ENCODE results near the gene SSBP1.
A peak's percentile ranks its signal among the peaks of the same experiment; 100 is the strongest.
"Not testable (repeated sequence)": the region's sequence is repeated elsewhere in the genome, so short reads cannot be mapped to it uniquely, and the experiment has no call there.

SSBP1 gene

DNA sequence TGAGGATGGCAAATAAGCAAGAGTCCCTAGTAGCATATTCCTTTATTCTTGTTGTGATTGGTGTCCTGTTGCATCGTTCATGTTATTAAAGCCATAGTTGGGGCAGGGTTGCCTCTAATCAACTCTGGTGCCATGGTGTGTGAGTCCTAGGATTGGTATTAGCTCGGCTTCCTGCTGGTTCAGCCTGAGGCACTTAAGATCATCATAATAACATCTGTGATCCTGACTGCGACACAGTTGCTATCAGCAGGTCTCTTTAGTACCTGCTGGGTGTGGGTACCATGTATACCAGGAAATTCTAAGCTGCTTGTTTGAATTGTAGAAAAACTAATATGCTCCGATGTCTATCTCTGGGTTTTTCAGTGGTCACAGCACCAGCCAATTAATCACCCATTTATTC lies 28.4 kb upstream of the SSBP1 start:
- no peak for DNase-seq

DNA sequence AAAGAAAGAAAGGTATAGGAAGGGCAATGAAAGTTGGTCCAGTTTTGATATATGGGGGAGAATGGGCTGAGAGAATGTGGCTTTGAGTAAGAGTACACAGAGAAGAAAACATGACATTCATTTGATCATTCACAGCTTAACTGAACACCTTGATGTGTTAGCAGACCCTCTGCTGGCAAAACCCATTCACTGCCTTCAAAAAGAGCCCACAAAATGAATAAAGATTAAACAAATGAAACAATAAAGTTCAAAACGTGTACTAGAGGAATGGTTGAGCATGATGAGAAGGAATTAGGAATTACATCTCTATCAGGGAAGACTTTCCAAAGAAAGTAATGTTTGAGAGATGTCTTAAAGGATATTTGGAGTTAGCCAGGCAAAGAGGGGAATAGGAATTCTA lies 27.9 kb upstream of the SSBP1 start:
- no peak for DNase-seq

DNA sequence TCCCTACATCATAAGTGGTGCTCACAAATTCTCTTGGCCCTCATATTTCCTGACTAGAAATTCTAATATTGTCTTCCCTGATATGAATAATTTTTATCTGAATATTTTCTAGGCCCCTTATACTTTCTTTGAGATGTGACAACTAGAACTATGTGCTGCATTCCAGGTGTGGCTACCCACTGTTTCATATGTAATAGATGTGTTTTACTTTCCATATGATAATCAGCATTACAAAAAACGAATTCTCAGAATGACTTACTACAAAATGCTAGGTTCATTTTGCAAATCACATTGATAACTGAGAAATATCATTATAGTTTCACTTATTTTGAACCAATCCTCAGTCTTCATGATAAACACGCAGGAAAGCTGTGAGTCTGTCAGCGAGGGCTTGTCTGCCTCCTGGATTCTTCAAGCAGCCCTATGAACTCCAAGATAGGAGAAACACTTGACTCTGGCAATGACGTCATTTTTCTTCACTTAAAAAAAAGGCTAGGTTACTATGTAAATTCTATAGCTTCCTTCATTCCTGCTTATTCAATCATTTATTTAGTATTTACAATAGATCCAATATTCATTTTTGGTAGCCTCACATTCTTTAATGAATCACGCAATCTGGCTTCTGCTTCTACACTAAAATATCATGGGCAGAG lies 25.4 kb upstream of the SSBP1 start:
- no peak for DNase-seq

DNA sequence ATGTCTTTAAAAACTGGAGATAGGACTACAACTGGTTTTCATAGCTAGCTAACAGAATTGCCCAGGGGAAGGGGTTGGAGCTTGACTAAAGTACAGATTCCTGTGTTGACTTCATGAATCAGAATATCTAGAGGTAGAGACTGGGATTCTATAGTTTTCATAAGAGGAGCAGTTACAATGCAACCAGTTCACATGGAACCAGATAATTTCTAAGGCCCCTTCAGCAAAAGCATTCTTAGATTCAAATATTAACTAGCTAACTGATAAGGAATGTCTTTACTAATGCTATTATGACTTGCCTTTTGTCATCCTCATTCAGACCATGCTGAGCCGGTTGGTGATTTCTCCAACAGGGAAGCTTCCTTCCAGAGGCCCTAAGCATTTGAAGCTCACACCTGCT lies 24.3 kb upstream of the SSBP1 start:
- DNase-seq = no peak

DNA sequence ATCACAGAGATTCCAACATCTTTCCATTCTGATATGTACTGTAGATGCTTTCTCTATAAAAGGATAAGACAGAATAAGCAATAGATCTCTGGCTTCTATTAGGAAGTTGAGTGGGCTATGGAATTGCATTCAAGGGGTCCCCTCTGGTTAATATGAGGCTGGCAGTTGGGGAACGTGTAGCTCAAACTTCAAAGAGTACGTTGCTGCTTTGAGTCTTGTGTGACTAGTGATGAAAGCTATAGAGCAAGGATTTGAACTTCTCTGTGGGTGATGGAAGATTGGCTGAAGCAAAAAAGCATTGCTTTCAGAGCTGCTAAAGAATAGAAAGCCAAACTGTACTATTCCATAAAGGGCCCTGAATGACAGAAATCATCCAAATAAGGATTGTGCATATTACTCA lies 23.6 kb upstream of the SSBP1 start:
- no peak for DNase-seq

DNA sequence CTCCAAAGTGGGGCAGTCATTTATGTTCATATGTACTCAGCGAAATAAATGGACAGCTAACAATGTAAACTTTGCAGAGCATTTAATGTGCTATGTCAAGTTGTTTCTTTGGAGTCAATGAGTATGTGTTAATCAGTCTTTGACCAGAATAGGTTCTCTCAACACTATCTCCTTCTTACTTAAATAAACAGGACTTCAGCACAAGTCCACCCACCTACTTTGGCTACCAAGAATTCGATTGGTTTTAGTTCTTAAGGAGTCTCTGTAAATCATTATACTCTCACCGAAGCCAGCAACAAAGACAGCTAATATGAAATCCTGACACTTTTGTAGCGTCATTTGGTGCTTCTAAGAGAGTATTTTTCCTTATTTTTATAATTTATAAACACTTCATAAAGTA lies 23.1 kb upstream of the SSBP1 start:
- DNase-seq = no peak

DNA sequence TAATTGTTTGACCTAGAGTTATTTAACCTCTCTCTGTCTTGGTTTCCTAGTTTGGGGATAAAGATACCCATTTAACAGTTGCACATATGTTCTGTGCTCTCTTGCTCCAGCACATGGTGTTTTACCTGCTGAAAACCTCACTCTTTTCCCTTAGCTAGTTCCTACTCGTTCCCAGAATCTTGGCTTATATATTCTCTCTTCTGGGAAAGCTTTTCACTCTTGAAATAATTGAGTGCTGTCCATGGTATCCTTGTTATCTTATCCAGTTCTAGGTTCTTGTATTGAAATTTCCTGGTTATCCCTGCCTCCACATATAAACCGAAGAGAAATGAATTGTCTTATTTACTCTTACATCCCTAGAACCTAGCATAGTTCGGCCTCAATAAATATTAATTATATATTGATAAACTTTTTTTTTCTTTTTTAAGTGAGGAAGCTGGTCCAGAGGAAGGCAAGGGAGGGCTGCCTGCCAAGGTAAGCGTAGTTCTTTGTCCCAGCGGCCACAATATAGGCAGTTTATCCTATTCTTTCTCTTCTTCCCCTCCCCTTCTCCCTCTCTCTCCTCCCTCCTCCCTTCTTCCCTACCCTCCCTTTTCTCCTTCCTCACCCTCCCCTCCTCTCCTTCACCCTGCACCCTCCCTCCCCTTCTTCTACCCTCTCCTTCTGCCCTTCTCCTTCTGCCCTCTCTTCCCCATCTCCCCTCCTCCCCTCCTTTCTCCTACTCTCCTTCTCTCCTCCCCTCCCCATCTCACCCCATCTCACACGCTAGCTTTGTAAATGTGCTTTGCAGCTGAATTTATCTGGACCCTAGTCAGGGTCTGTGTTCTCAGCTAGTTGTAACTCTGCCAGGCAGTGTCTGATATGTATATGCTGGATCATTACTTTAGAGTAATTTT lies 22.1 kb upstream of the SSBP1 start:
- no peak for DNase-seq

DNA sequence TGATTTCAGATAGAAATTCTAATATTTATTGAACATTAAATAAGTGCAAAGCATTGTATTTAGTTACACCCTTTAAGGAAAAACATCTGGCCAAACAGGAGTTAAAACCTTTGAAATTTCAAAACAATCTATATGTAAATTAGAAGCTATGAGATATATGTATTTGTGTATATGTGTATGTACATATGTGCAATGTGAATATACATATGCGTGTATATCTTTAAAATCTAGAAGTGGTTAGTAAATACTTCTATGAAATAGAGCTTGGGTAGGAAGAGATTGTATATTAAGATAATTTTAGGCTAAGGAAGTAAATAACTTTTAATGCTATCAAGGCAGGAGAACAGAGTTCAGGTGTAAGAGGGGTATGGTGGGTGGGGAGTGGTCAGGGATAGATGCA lies 20.7 kb upstream of the SSBP1 start:
- DNase-seq = no peak

DNA sequence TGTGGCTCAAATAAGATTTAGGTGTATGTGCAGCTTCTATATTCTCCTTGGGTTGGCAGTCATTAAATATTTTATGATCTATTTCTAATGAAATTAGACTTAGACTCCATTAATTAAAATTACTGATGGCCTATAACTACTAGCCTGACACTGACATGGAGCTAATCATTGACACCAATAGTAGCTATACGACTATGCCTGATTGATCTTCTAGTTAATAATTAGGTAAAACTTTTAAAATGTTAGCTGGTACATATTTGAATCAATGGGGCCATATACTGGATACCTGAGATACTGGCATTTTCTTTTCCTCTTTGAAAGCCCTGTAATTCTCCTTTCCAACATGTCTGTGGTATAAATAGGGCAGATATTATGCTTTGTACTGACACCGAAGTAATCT lies 15.6 kb upstream of the SSBP1 start:
- no peak for DNase-seq

DNA sequence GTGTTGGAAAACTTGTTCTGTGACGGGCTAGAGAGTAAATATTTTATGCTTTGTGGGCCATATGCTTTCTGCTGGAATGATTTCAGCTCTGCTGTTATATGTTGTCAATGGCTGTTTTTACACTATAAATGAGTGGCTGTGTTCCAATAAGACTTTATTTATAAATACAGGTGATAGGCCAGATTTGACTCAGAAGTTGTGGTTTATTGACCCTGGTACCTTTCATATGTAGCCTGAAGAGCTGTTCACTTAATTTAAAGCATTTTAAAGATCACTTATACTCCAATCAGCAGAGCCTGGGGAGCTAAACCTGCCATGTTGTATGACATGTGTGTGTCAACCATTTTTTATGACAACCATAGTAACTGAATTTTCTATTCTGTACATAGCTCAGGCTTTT lies 9.1 kb upstream of the SSBP1 start:
- no peak for DNase-seq

DNA sequence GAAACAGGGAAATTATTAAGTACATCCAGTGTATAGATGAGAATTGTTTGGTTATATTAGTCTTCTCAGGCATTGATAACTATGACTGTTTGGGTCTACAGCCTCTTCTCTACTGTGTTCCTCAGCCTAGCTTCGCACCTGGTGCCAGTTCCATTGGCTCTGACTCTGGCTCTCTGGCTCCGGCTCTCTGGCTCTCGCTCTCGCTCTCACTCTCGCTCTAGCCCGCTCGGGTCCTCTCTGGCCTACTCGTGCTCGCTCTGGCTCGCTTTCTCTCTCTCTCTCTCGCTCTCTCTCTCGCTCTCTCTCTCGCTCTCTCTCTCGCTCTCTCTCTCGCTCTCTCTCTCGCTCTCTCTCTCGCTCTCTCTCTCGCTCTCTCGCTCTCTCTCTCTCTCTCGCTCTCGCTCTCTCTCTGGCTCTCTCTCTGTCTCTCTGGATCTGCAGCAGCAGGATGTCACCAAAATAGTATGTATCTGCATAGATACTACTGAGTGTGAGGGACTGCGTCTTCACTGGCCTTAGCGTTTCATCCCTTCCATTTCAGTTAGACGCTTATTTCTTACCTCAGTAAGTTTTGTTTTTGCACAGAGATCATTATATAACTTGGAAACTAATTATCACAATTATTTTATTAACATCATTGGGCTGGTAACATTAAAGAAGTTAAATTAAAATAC lies 6.5 kb upstream of the SSBP1 start:
- no peak for DNase-seq

DNA sequence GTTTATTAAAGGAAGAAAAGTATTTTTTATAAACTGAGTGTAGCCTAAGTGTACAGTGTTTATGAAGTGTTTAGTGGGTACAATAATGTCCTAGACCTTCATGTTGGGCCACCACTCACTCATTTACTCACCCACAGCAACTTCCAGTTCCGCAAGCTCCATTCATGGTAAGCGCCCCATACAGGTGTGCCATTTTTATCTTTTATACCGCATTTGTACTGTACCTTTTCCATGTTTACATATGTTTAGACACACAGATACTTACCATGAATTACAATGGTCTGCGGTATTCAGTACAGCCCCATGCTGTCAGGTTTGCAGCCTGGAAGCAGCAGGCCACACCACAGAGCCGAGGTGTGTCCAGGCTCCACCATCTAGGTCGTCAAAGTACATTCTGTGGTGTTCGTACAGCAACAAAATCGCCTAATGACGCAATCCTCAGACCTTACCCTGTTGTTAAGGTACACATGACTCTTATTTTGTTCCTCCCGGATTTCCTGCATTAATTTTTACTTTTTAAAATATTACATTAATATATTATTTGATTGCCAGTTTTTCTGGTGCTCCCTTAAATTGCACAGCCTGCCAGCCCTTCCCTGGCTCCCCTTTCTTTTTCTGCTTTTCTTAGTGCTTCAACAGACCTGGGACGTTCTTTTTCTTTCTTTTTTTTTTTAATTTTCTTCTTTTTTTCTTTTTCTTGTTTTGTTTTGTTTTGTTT lies 881 bp upstream of the SSBP1 start:
- peak; percentile 10 for DNase-seq

DNA sequence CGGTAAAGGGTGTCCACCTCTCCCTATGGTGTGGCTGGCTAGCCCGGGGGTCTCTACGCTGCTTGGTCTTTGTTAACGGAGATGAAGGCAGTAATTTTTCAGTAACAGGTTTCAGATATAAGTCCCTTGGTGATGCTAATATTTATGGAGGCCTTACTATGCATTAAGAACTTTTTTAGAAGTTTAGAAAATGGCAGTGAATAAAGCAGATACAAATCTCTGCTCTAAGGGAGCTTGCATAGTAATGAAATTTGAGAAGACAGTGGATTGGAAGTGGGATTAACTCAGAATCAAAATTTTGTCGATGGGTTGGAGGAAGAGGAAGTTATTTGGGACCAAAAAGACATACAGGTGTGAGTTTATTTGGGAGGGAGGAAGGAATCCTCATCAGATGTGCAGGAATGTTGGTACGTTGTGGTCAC lies 445 bp downstream of the SSBP1 start:
- no peak for DNase-seq

DNA sequence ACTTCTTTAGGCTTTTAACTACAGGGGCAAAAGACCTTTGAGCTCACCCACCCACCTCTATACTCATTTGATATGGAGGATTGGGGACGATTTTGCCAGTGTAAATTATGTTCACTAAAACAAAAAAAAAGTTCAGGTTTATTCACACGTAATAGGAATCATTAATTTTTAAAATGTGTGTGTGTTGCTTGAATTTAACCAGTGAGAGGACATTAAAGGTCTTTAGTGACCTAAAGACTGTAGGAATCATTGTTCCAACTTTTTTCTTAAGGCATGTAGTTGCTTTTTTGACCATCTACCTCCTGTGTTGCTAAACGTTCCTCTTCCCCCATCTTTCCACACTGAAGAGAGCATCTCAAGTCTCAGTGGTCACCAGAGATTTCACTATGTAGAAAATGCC lies 1.1 kb downstream of the SSBP1 start:
- no peak for DNase-seq

DNA sequence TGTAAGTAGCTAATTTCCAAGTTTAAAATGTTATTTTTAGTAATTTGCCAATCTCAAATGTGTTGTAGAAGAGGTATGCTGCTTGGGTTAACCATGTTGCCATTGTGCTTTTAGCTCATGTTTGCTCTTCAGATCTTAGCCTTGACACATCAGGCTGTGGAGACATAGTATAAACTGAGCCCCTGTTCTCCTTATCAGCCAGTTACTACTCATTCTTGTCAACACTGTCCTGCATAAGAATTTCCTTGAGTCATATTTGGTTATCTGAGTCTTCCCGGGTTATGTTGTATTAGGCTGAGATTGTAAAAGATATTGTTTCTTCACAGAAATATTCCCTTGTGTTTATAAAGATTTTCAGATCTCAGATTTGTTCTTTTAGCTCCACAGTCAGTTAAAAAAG lies 4.1 kb downstream of the SSBP1 start:
- DNase-seq = no peak

DNA sequence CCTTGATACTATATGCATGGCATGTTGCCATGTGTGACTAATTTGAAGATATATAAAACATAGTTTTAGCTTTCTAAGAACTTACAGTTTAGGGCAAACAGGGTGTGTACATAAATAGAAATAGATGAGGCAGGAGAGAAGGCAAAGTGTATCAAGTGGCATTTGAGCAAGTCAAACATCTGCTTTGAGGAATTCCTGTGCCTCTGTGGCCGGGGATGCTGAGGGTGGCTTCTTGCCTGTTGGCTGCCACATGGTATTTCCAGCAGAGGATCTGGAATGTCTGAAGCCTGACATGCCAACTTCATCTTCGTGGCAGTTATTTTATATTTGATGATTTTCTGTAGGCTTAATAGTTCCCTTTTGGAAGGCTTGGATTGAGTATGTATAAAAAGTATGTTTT lies 6.0 kb downstream of the SSBP1 start:
- no peak for DNase-seq

DNA sequence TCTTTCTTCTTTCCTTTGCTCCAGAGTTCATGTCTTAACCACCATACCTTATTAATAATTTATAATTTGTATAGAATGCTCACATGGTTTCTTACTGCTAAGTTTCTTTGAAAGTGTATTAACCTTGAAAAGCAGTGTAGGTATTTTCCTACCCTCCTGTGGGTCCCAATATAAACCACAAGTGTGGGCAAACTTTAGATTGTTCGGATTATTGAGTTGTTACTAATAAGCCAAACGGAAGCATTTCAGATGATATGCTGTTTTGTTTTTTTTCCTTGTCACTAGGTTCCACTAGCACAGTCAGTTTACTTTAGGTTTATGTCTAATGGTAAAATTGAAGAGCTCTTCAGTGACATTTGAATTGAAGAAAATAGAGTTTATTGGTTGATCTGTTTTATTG lies 10.2 kb downstream of the SSBP1 start:
- no peak for DNase-seq

DNA sequence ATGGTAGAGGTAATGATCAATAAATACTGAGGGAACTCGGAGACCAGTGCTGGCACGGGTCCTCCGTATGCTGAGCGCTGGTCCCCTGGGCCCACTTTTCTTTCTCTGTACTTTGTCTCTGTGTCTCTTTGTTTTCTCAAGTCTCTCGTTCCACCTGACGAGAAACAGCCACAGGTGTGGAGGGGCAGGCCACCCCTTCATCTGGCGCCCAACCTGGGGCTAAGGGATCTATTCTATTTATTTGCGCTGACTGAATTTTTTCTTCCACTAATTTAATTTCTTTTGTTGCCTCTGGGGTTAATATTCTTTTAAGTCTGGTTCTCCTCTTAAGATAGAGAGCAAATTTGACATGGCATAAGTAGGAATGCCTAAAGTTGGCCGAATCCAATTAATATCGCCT lies 13.7 kb downstream of the SSBP1 start:
- DNase-seq = not testable (repeated sequence)

DNA sequence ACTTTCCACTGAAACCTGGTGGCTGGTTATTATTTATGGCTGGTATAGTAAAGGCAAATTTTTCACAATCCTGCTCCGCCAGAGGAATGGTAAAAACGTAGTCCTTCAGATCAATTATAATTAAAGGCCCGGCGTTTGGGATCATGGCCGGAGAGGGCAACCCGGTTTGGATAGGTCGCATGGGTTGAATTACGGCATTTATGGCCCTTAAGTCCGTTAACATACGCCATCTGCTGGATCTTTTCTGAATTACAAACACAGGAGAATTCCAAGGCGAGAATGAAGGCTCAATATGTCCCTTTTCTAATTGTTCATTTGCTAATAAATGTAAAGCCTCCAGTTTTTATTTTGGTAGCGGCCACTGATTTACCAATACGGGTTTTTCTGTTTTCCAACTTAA lies 14.5 kb downstream of the SSBP1 start:
- no peak for DNase-seq

DNA sequence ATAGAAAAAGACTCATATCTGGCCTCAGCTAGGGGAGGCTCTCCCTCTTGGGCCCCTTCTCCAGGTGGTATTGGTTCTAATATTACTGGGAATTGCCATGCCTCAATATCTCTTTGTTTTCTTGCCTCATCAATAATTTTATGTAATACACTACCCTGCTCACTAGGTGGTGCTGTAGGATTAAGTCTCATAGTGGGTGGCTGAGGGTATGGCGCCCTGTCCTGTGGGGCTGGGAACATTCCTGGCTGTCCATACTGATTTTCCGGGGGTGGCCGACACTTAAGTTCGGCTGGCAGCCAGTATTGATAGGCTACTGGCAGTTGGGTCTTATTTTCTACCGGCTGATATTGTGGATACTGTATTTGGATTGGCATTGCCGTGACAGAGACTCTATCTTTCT lies 16.8 kb downstream of the SSBP1 start:
- DNase-seq = no peak

DNA sequence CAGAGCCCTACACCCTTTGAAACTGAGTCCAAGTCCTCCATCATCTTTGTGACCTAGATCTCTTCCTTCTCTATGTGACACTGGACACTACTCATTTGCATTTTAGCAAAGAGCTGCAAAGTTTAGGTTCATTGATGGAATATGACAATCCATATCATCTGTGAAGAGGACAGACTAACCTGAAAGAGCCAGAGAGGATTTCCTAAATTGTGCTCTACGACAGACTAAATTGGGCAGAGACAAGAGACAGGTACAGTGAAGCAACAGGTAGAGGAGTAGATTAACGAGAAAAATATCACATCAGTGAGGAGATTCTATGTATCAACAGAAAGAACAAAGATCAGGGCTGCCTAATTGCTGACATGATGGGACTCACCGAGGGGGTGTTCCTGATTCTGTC lies 25.6 kb downstream of the SSBP1 start, which contains the start of gene TAS2R3:
Gene TAS2R3, plus strand, starts transcription at position 301 of the 400 bp plus-strand sequence. Its CDS starts 62 bp downstream, at position 363.
- DNase-seq = no peak

DNA sequence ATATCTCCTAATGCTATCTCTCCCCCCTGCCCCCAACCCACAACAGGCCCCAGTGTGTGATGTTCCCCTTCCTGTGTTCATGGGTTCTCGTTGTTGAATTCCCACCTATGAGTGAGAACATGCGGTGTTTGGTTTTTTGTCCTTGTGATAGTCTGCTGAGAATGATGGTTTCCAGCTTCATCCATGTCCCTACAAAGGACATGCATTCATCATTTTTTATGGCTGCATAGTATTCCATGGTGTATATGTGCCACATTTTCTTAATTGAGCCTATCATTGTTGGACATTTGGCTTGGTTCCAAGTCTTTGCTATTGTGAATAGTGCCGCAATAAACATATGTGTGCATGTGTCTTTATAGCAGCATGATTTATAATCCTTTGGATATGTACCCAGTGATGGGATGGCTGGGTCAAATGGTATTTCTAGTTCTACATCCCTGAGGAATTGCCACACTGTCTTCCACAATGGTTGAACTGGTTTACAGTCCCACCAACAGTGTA lies 32.0 kb downstream of the SSBP1 start:
- not testable (repeated sequence) for DNase-seq

DNA sequence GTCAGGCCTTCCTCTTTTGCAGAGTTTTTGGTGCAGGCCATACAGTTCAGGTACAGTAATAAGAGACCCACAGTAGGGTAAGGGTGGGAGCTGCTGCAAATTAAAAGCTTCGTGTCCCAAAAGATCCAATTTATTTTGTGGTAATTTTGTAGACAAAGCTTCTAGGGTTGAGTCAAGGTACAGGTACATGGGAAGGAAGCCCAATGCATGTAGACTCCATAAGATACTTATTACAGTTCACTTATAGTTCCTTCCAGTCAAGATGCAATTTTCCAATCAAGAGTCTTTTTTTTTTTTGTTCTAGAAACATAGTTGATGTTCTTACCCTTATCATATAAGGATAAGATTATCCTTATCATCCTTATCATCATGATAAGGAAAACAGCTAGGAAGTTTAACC lies 38.2 kb downstream of the SSBP1 start, which contains the start of gene TAS2R4:
Gene TAS2R4, plus strand, starts transcription at position 301 of the 400 bp plus-strand sequence. CDS start 1,815 bp downstream, outside the sequence.
- no peak for DNase-seq

Measured in NCI-H1436 (cell line).